GM10248 (cell line): ENCODE results near the gene NUP155.
"Not testable (repeated sequence)": the region's sequence is repeated elsewhere in the genome, so short reads cannot be mapped to it uniquely, and the experiment has no call there.

ENCODE experiments used
- CTCF ChIA-PET: fragments of 300-600 bp; sonication (Branson Sonifier 250); formaldehyde crosslinking; extraction: SDS; loops from one replicate; lab custom pipeline; 2021; ENCODE audit warnings: antibody characterized with exemption; lab: Yijun Ruan, JAX
- POLR2A ChIA-PET: fragments of 350-650 bp; sonication (Branson Sonifier 250); formaldehyde crosslinking; extraction: SDS; loops from one replicate; lab custom pipeline; 2020; ENCODE audit warnings: antibody characterized with exemption; lab: Yijun Ruan, JAX
- DNase-seq: peaks from one replicate; pipeline ENCODE4 v3.0.0; 2012; ENCODE audit errors: extremely low spot score
- CTCF ChIP-seq: IDR thresholded peaks from 2 replicates; pipeline ENCODE4 v1.5.1; 2012; ENCODE audit warnings: mild to moderate bottlenecking, low read depth; ENCODE audit errors: extremely low read depth, missing control alignments, control extremely low read depth

NUP155 gene

GRCh38 chr5:37370864-37371726, at the start of gene NUP155:
TSS of gene NUP155 (minus strand) at chr5:37371106. CDS start at chr5:37370977, 129 bp downstream.
- ChIA-PET POLR2A (interaction anchor here (0.7 to 1.5 kb wide), 4 partner anchors 8 to 353 kb away, joined by 3 to 13 read pairs (median 4); partner anchors contain the start of gene WDR70), CTCF (interaction anchor here (1.4 to 2.0 kb wide), 3 partner anchors 8 to 633 kb away, joined by 3 to 8 read pairs (median 3); partner anchors contain the start of gene WDR70)
- TF ChIP-seq CTCF = no peak
- peak; percentile 93 for DNase-seq

GRCh38 chr5:37417347-37417746, 46.4 kb upstream of the NUP155 start:
- ChIA-PET CTCF (no interaction called here), POLR2A (no interaction called here)
- TF ChIP-seq CTCF = no peak
- DNase-seq = no peak

- POLR2A ChIA-PET, DNase-seq, CTCF ChIA-PET: not testable (repeated sequence)
Measured at GRCh38 chr5:37415456-37415855, 44.5 kb upstream of the NUP155 start.

- POLR2A ChIA-PET = no interaction called here
- no peak for TF ChIP-seq CTCF
- CTCF ChIA-PET = interaction anchor here (0.8 to 2.2 kb wide), 14 partner anchors 10 to 782 kb away, joined by 3 to 32 read pairs (median 4); partner anchors contain the start of gene WDR70
- no peak for DNase-seq
Measured at GRCh38 chr5:37412515-37412914, 41.6 kb upstream of the NUP155 start.

GRCh38 chr5:37400501-37400900, 29.6 kb upstream of the NUP155 start:
- DNase-seq = no peak
- ChIA-PET POLR2A (interaction anchor here (0.6 kb wide), 1 partner anchor 517 kb away, joined by 3 read pairs; no protein-coding TSS in a partner anchor), CTCF (interaction anchor here (5.0 kb wide), 1 partner anchor 12 kb away, joined by 32 read pairs; no protein-coding TSS in a partner anchor)
- no peak for TF ChIP-seq CTCF

GRCh38 chr5:37396352-37396751, 25.4 kb upstream of the NUP155 start:
- POLR2A ChIA-PET = no interaction called here
- no peak for DNase-seq
- no peak for TF ChIP-seq CTCF
- CTCF ChIA-PET = no interaction called here

GRCh38 chr5:37391591-37391990, 20.7 kb upstream of the NUP155 start:
- no peak for DNase-seq

More at GRCh38 chr5:37391591-37391990, 20.7 kb upstream of the NUP155 start:
- ChIA-PET POLR2A (no interaction called here), CTCF (interaction anchor here (1.0 kb wide), 1 partner anchor 22 kb away, joined by 4 read pairs; no protein-coding TSS in a partner anchor)
- no peak for TF ChIP-seq CTCF
